Fibroblast of pulmonary artery (primary cell): ENCODE measurements around the gene SHROOM3.

Experiments
- DNase-seq: peaks from one replicate; pipeline ENCODE4 v3.0.0-alpha.2; 2010; ENCODE audit warnings: low read depth
- H3K4me3 ChIP-seq: replicated peaks from 2 replicates; pipeline ENCODE4 v1.5.1; 2011; ENCODE audit warnings: low read depth, mild to moderate bottlenecking, control low read depth, low read length, moderate library complexity
- TF ChIP-seq, protein P1 (sequence below): IDR thresholded peaks from 2 replicates; pipeline ENCODE4 v1.5.1; 2011; ENCODE audit warnings: mild to moderate bottlenecking, control low read depth, low read length, inconsistent platforms; ENCODE audit errors: missing control alignments

Gene SHROOM3

GRCh38 chr4:76697129-76697803 lies 262.2 kb downstream of the SHROOM3 start:
- DNase-seq, result no peak
- no peak overlapping the region for H3K4me3 ChIP-seq
- TF ChIP-seq, protein P1, sequence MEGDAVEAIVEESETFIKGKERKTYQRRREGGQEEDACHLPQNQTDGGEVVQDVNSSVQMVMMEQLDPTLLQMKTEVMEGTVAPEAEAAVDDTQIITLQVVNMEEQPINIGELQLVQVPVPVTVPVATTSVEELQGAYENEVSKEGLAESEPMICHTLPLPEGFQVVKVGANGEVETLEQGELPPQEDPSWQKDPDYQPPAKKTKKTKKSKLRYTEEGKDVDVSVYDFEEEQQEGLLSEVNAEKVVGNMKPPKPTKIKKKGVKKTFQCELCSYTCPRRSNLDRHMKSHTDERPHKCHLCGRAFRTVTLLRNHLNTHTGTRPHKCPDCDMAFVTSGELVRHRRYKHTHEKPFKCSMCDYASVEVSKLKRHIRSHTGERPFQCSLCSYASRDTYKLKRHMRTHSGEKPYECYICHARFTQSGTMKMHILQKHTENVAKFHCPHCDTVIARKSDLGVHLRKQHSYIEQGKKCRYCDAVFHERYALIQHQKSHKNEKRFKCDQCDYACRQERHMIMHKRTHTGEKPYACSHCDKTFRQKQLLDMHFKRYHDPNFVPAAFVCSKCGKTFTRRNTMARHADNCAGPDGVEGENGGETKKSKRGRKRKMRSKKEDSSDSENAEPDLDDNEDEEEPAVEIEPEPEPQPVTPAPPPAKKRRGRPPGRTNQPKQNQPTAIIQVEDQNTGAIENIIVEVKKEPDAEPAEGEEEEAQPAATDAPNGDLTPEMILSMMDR, result no peak

DNA sequence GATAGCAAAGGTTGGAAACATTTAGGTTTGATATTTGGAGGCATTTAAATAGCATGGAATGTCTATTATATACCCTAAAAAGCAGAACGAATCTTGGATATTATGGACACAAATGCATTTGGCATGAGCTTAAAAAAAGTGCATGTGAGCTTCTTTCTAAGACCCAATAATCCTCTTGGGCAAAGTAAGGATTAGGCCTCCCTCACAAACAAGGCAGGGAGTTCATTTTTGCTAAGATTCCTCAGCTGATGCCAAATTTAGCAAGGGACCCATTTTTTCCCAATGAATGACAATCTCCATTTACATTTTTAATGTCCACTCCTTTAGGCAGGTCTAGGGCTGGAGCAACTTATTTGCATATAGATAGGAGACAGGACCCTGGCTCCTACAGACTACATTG lies 263.1 kb downstream of the SHROOM3 start:
- no peak for DNase-seq
- no peak overlapping the region for H3K4me3 ChIP-seq
- TF ChIP-seq, protein P1, result no peak

GRCh38 chr4:76699751-76700310 lies 264.8 kb downstream of the SHROOM3 start:
- no peak overlapping the region for H3K4me3 ChIP-seq
- TF ChIP-seq, protein P1, result no peak
- no peak for DNase-seq

GRCh38 chr4:76702440-76703122 lies 267.6 kb downstream of the SHROOM3 start:
- H3K4me3 ChIP-seq, result no peak overlapping the region
- TF ChIP-seq, protein P1, result no peak
- DNase-seq, result no peak

- TF ChIP-seq, protein P1, result no peak
- no peak overlapping the region for H3K4me3 ChIP-seq
- DNase-seq, result no peak
Observed at GRCh38 chr4:76703123-76703490, 268.1 kb downstream of the SHROOM3 start.

DNA sequence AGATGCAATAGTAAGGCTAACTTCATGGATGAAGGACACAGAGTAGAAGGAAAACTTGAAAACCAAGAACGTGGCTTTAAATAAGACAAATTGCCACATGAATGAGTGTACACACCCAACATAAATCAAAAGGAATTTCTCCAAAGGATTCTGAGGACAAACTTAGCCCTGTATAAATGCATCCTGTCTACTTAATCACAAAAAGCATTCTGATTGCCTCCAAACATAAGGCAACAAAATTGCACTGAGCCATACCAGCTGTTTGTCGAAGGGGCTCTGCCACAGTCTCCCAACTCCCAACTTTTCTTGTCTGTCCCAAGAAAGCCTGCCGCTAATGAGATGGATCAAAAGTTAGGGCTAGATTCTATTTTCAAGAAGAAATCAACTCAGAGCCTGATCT lies 268.6 kb downstream of the SHROOM3 start:
- TF ChIP-seq, protein P1, result no peak
- H3K4me3 ChIP-seq, result no peak overlapping the region
- DNase-seq, result peak; percentile 40
